Upper lobe of left lung (tissue), 4 donors: ENCODE data around the gene POLD2.

ENCODE experiments used
- CTCF ChIP-seq, 6 experiments: fragments of 450-650 bp in 4 of 6; fragments of 200-600 bp in 2 of 6; sonication (generic) in 2 of 6; IDR thresholded peaks; one replicate each; pipeline ENCODE4 v1.5.1; 2016 to 2019; ENCODE audit warnings: antibody characterized with exemption in 6 of 6
- POLR2AphosphoS5 ChIP-seq, 2 donors: sonication (generic); formaldehyde crosslinking; IDR thresholded peaks; one replicate each; pipeline ENCODE4 v1.5.1; 2017; ENCODE audit warnings: antibody characterized with exemption in 2 of 2

DNA sequence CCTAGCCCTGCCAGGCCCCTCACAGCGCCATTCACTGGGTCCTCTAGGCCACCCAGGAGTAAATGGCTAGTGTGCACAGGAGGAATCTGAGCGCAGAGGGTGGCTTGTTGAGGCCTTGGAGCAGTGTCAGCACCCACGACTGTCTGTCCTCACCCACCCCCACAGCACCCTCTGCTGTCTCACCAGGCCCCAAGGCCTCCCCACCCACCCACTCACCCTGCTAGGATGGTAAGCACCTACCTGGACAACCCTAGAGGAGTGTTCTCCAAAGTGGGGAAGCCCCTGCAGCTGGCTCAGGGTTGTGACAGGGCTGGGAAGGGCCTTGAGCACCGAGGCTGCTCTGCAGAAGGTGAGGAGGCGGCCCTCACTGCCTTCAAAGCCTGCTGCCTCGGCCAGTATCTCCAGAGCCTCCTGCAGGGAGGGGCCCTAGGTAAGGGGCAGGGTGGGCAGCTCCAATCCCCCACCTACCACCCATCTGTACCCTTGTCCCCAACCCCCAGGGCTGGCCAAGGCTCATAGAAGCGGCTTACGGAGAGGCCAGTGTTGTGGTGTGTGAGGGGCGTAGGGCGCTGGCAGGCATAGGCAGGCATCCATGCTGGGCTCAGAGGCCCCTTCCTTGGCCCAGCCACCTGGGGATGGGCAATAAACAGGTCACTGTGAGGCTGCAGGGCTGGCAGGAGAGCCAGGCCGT lies 43.9 kb downstream of the POLD2 start:
- TF ChIP-seq POLR2AphosphoS5 (IDR thresholded peaks at IDR 0.05) (no peak), CTCF (IDR thresholded peaks at IDR 0.05) (no peak)
